PFSK-1 (cell line): ENCODE measurements around the gene DENND1B.

ENCODE experiments used
- FOXP2 ChIP-seq: optimal IDR thresholded peaks from 2 replicates; pipeline ENCODE3; 2011; ENCODE audit warnings: borderline replicate concordance, control low read depth, inconsistent platforms; ENCODE audit not compliant: insufficient read depth; ENCODE audit errors: extremely low read length, extremely low read depth
- POLR2AphosphoS5 ChIP-seq: IDR thresholded peaks from 2 replicates; pipeline ENCODE4 v1.6.1; 2012; ENCODE audit warnings: low read depth, mild to moderate bottlenecking, control low read depth, low read length, moderate library complexity
- REST ChIP-seq, 2 experiments: IDR thresholded peaks; 2 replicates each; pipeline versions ENCODE4 v1.6.1 to v1.8.0; 2011 to 2012; ENCODE audit warnings: low read depth in 2 of 2, low read length in 2 of 2, control low read depth in 1 of 2, inconsistent platforms in 1 of 2, mild to moderate bottlenecking in 1 of 2, moderate library complexity in 1 of 2; ENCODE audit not compliant: insufficient read depth in 1 of 2
- SIN3A ChIP-seq: IDR thresholded peaks from 2 replicates; pipeline ENCODE4 v1.6.1; 2012; ENCODE audit warnings: mild to moderate bottlenecking, low read length, moderate library complexity, borderline replicate concordance; ENCODE audit not compliant: insufficient read depth
- TAF1 ChIP-seq: IDR thresholded peaks from 2 replicates; pipeline ENCODE4 v1.6.1; 2012; ENCODE audit warnings: low read length, control low read depth, borderline replicate concordance; ENCODE audit not compliant: insufficient read depth

DENND1B gene

DNA sequence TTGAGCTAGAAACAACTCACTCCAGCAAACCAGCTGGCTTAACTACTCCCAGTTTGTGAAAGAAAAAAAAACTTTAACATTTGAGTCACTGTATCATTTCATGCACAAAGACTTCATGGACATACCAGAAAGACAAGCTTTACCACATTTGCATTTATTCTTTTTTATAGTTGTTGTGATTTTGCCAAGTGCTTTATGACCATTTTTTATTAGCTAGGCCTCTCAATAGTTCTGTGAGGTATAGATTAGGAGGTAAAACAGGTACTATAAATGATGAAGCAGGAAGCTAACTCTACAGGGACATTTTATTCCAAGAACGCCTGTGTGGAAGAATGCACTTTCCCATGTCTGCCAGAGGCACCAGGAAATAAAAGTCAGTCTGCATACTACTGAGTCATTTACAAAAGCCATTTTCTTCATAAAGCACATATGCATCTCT is 8.2 kb upstream of the DENND1B start:
- TF ChIP-seq SIN3A (no peak), REST (IDR thresholded peaks at IDR 0.05; ENCODE audit: insufficient read depth in 1 of 2, low read depth in 2 of 2, low read length in 2 of 2) (no peak), FOXP2 (no peak), POLR2AphosphoS5 (no peak), TAF1 (no peak)

- TF ChIP-seq FOXP2 (no peak), TAF1 (no peak), SIN3A (no peak), REST (IDR thresholded peaks at IDR 0.05; ENCODE audit: insufficient read depth in 1 of 2, low read depth in 2 of 2, low read length in 2 of 2) (no peak), POLR2AphosphoS5 (no peak)
These were observed 7.6 kb upstream of the DENND1B start for GRCh38 chr1:197782722-197783360.

DNA sequence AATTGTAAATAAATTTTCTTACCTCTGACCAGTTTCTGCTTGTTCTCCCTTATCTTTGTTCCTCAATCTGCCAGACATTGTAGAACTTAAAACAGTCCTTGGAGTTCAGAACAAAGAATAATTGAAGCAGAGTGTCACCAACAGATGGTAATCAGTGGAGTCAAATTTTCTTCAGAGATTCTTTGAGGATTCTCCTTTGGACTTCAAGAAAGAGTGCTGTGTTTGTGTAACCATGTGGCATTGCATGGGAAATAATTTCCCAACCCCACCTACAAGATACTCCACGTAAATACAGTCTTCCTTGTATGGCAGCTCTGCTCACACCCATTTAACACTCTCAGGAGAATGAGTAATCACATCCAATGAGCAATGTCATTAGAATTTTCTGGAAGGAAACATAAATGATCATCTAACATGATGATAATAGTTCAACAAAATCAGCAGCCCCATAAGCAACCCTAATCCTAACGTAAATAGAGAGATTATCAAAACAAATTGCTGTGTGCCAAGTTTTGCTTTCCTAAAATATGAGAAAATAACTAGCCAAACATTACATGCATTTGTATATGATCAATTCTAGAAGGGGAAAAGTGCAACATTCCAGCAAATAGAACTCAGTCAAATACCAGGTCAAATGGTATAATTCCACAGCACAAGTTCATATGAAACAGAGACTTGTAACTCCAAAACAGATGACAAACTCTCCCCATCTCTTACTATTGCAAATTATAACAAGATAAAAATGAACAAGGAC is 6.9 kb upstream of the DENND1B start:
- TF ChIP-seq TAF1 (no peak), POLR2AphosphoS5 (no peak), FOXP2 (no peak), SIN3A (no peak), REST (IDR thresholded peaks at IDR 0.05; ENCODE audit: insufficient read depth in 1 of 2, low read depth in 2 of 2, low read length in 2 of 2) (no peak)

DNA sequence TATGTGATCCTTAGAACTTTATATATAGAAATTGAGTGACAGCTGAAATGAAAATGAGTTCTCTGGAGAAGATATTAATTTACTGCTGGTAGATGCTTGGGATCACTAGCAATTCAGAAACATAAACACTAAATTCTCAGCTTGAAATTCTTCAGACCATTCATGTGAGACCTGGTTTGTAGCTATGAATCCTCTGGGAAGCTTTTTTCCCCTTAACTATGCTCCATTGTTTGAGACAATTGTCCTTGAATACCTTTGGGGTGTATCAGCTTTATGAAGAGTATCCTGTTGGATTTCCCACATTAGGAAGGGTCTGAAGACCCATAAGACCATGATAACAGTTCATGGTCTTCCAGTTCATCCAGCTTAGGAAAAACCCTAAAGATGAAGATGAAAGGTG is 4.6 kb upstream of the DENND1B start:
- no peak for TF ChIP-seq REST (IDR thresholded peaks at IDR 0.05; ENCODE audit: insufficient read depth in 1 of 2, low read depth in 2 of 2, low read length in 2 of 2)
- TF ChIP-seq TAF1 = no peak
- TF ChIP-seq SIN3A = no peak
- no peak for TF ChIP-seq POLR2AphosphoS5
- no peak for TF ChIP-seq FOXP2
